Cerebellar cortex (tissue), 1 donor: ENCODE measurements around the gene TMC6.

Experiments used
- DNase-seq: peaks from one replicate; pipeline ENCODE4 v3.0.0-alpha.2; 2015; ENCODE audit warnings: low spot score

TMC6 gene

DNA sequence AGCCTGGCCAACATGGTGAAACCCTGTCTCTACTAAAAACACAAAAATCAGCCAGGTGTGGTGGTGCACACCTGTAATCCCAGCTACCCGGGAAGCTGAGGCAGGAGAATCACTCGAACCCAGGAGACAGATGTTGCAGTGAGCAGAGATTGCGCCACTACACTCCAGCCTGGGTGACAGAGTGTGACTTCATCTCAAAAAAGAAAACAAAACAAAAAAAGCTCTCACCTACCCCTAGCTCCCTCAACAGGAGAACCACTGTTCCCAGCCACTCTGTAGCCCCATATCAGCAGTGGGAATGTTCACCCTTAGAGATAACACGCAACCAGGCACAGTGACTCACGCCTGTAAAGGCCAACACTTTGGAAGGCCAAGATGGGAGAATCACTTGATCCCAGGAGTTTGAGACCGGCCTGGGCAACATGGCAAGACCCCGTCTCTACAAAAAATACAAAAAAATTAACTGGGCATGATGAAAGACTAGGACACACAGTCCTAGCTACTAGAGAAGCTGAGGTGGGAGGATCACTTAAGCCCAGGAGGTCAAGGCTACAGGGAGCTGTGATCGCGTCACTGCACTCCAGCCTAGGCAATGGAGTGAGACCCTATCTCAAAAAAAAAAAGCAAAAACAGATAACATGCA is 7.4 kb upstream of the TMC6 start:
- no peak for DNase-seq

DNA sequence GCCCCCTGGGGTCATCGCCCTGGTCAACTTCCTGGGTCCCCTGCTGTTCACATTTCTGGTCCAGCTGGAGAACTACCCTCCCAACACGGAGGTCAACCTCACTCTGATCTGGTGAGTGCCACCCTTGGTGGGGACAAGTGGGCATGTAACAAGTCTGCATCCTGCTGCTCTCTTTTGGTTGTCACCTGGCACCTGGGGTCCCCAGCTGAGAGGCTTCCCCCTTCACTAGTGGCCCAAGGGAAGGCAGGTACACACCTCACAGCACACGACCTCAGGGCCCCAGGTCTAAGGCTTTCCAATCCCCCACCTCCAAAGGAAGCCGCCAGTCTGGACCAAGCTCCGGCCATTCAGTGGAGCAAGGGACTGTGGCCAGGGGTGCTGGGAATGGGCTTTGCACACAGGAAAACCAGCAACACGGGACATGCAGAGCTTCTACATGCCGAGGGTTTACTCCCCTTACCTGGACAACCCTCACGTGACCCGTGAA is 6.4 kb upstream of the TMC6 start:
- no peak for DNase-seq

DNA sequence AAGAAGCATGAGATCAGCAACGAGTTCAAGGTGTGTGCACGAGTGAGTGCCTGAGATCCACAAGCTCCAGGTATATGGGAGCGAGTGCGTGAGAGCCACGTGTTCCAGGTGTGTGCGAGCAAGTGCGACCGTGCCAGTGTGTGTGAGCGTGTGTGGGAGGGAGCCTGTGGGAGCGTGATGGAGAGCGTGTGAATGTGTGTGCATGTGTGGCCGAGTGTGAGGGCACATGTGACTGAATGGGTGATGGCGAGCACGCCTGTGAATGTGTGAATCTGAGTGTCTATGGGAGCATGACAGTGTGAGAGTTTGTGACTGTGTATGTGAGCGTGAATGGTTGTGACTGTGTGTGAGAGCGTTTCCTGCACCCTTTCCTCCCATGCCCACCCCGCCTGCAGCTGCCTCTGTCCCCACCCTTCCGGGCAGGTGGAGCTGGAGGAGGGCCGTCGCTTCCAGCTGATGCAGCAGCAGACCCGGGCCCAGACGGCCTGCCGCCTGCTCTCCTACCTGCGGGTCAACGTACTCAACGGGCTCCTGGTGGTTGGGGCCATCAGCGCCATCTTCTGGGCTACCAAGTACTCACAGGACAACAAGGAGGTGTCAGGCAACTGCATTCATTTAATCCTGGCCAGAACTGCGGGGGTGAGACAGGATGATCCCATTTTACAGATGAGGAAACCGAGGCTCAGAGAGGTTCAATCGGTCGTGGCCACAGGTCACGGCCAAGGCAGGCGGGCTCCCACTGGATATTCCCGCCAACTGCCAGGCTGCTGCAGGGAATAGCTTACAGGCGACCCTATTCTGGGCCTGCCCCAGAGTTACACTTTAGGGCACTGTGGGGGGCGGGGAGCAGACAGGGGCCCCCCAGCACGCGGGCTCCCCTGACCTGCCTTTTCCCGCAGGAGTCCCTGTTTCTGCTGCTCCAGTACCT is 5.7 kb upstream of the TMC6 start:
- peak; percentile 68 for DNase-seq

- no peak for DNase-seq
Observed at GRCh38 chr17:78133179-78133951, 4.8 kb upstream of the TMC6 start.

- no peak for DNase-seq
Observed at GRCh38 chr17:78132767-78133178, 4.2 kb upstream of the TMC6 start.

DNA sequence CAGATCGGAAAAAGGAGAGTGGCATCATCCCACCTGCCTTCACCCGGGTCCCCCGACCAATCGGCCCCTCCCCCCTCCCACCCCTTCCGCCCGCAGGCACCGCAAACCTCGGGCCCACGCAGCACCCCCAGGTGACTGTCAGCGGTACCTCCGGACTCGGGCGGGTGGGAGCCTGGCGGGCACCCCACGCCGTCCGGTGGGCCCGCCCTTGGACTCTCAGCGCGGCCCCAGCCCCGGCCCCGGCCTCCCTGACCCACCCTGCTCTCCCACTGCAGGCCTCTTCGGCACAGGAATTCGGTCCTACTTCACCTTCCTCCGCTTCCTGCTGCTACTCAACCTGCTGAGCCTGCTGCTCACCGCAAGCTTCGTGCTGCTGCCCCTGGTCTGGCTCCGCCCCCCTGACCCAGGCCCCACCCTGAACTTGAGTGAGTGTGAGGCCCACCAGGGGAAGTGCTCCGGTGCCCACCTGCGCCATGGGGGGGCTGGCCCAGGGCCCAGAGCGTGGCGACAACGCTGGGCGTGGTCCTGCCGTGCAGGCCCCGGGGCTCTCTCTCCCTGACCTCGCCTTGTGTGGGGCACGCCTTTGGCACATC is 3.6 kb upstream of the TMC6 start:
- no peak for DNase-seq

DNA sequence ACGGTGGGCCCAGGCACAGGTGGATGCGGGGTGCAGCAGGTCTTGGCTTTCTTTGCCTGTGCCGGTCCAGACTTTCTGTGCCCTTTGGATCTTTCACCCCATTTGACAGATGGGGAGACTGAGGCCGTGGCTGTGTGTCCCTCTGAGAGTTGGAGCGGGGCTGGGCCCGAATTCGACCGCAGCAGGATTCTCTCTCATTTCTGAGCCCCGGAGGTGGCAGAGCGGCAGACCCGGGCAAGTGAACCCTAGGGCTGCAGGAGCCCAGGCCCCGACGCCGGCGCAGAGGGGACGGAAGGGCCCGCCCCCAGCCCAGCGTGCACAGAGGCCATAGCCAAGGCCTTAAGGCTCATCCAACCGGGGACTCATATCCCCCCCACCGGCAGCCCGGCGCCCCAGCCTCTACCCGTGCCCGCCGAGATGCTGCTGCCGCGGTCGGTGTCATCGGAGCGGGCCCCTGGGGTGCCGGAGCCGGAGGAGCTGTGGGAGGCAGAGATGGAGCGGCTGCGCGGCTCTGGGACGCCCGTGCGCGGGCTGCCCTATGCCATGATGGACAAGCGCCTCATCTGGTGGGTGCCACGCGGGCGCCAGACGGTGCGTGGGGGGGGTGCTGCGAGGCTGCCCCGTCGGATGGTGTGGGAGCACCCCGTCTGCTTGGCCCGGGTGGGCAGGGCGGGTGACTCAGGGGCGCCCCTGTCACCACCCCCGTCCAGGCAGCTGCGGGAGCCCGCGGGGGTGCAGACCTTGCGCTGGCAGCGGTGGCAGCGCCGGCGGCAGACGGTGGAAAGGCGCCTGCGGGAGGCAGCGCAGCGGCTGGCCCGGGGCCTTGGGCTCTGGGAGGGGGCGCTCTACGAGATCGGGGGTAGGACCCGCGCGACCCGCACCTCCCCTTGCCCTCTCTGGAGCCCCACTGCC is 2.9 kb upstream of the TMC6 start:
- DNase-seq, result no peak

GRCh38 chr17:78130437-78131101 is 2.0 kb upstream of the TMC6 start, which contains the start of gene TMC8:
Gene TMC8 (plus strand): TSS chr17:78130771. CDS start chr17:78131589, 818 bp downstream.
- no peak for DNase-seq

- DNase-seq, result no peak
Observed at GRCh38 chr17:78130090-78130436, 1.5 kb upstream of the TMC6 start.

GRCh38 chr17:78129351-78130089 is 965 bp upstream of the TMC6 start:
- no peak for DNase-seq

- no peak for DNase-seq
Observed at GRCh38 chr17:78127888-78128550, 536 bp downstream of the TMC6 start.

DNA sequence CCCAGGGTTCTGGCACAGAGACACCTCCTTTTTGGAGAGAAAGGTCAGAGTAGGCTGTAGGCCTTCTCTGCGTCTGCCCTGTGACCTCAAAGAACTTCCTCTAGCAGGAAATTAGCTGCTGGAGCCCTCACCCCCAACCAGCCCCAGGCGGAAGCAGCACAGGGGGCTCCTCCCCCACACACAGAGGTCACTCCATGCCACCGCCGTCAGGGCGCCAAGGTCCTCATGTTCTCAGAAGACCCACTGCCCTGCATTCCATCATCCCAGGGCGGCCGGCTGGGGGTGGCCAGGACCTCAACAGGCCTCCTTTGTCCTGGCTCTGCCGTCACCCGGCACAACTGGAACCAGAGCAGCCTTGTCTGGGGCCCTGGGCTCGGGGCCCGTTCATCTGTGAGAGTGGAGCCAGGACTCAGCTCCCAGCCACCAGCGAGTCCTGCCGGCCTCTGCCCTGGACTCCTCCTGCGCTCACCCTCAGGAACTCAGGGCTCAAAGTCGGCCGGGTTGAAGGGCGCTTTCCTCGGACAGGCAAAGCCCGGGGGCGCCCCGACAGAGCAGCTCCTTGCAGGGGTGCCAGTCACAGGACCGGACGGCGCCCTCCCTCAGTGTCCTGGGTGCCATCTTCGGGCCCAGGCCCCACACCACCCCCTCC is 1.2 kb downstream of the TMC6 start:
- DNase-seq, result no peak

- DNase-seq, result no peak
Observed at GRCh38 chr17:78126895-78127238, 1.7 kb downstream of the TMC6 start.

- DNase-seq, result no peak
Observed at GRCh38 chr17:78125976-78126894, 2.3 kb downstream of the TMC6 start.

DNA sequence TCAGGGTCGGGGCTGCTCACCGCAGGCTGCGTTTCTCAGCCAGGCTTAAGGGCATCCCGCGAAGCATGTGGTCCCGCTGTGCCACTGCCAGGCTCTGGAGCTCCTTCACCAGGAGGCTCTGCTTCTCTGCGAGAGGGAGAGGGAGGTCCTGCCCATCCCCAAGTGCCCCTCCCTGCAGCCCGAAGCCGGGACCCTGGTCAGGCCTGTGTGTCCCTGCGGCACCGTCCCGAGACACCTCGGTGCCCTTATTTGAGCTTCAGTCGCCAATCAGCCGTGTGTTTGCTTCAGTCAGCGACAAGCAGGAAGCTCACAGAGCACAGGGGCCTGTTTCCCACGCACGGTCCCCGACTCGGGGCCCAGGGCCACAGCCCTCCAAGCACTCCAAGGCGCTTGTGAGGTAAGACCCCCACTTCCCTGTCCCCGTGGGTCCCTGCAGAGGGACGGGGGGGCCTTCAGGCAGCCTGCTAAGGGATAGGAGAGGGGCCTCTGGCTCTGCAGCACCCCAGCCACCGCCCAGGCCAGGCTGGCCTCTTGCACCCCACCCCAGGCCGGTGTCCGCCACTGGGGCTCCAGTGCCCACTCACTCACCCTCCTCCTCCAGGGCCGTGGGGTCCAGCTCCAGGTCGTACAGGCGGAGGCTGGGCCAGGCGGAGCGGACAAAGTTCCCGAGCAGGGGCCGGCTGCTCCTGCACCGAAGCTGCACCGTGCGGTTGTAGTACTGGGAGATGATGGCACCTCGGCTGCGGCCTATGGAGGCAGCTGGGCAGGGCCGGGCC is 3.2 kb downstream of the TMC6 start:
- DNase-seq, result no peak

- no peak for DNase-seq
Observed at GRCh38 chr17:78124836-78125137, 3.8 kb downstream of the TMC6 start.
